NCI-H446 (cell line): Measurements from ENCODE around the gene WSB1.
"Not testable (repeated sequence)": the region's sequence is repeated elsewhere in the genome, so short reads cannot be mapped to it uniquely, and the experiment has no call there.

Experiments
- DNase-seq, 2 experiments: peaks; one replicate each; lab custom pipeline; 2025; lab: John Stamatoyannopoulos, UW

WSB1 gene

GRCh38 chr17:27279132-27279531, 14.8 kb upstream of the WSB1 start:
- not testable (repeated sequence) for DNase-seq

GRCh38 chr17:27280527-27280926, 13.4 kb upstream of the WSB1 start:
- DNase-seq, result no peak

GRCh38 chr17:27281438-27281837, 12.5 kb upstream of the WSB1 start:
- DNase-seq, result no peak

- no peak for DNase-seq
Observed at GRCh38 chr17:27282054-27282551, 11.8 kb upstream of the WSB1 start.

- DNase-seq, result no peak
Observed at GRCh38 chr17:27283060-27283459, 10.9 kb upstream of the WSB1 start.

- no peak for DNase-seq
Observed at GRCh38 chr17:27283751-27284150, 10.2 kb upstream of the WSB1 start.

GRCh38 chr17:27284811-27285415, 9.0 kb upstream of the WSB1 start:
- no peak for DNase-seq

- no peak for DNase-seq
Observed at GRCh38 chr17:27285516-27285915, 8.4 kb upstream of the WSB1 start.

- DNase-seq, result no peak
Observed at GRCh38 chr17:27288183-27288582, 5.7 kb upstream of the WSB1 start.

- no peak for DNase-seq
Observed at GRCh38 chr17:27289856-27290255, 4.1 kb upstream of the WSB1 start.

- DNase-seq, result no peak
Observed at GRCh38 chr17:27290916-27291598, 2.9 kb upstream of the WSB1 start.

- DNase-seq, result no peak
Observed at GRCh38 chr17:27293359-27293897, 486 bp upstream of the WSB1 start.

- peak; percentile 39 to 76 for DNase-seq
Observed at GRCh38 chr17:27294689-27295630, 1.0 kb downstream of the WSB1 start.

- DNase-seq, result no peak
Observed at GRCh38 chr17:27295945-27296344, 2.0 kb downstream of the WSB1 start.

- no peak for DNase-seq
Observed at GRCh38 chr17:27296428-27296979, 2.6 kb downstream of the WSB1 start.

- DNase-seq, result no peak
Observed at GRCh38 chr17:27299384-27300049, 5.6 kb downstream of the WSB1 start.

- no peak for DNase-seq
Observed at GRCh38 chr17:27303734-27304133, 9.8 kb downstream of the WSB1 start.

- DNase-seq, result no peak
Observed at GRCh38 chr17:27306276-27306835, 12.4 kb downstream of the WSB1 start.

GRCh38 chr17:27310565-27311110, 16.7 kb downstream of the WSB1 start:
- no peak for DNase-seq

GRCh38 chr17:27313301-27313700, 19.4 kb downstream of the WSB1 start:
- DNase-seq, result no peak

GRCh38 chr17:27315322-27315721, 21.4 kb downstream of the WSB1 start:
- DNase-seq, result peak; percentile 4 to 62
